Epidermal melanocyte (primary cell): ENCODE data around the gene SPDYE3.
A peak's percentile ranks its signal among the peaks of the same experiment; 100 is the strongest.
"Not testable (repeated sequence)": the region's sequence is repeated elsewhere in the genome, so short reads cannot be mapped to it uniquely, and the experiment has no call there.

Experiments used
- DNase-seq: peaks from one replicate; pipeline ENCODE4 v3.0.0; 2011; ENCODE audit warnings: low spot score; ENCODE audit not compliant: insufficient read length

SPDYE3 gene

GRCh38 chr7:100307402-100307801, at the start of gene SPDYE3:
Gene SPDYE3, plus strand, starts transcription at chr7:100307702. Its CDS starts 184 bp downstream, at chr7:100307886.
- DNase-seq = not testable (repeated sequence)

- DNase-seq = not testable (repeated sequence)
These were observed 47.5 kb upstream of the SPDYE3 start for GRCh38 chr7:100259984-100260383.

GRCh38 chr7:100262896-100263295, 44.6 kb upstream of the SPDYE3 start:
- not testable (repeated sequence) for DNase-seq

- not testable (repeated sequence) for DNase-seq
These were observed 43.3 kb upstream of the SPDYE3 start for GRCh38 chr7:100264223-100264622.

GRCh38 chr7:100264669-100265165, 42.8 kb upstream of the SPDYE3 start:
- DNase-seq = not testable (repeated sequence)

GRCh38 chr7:100265851-100266250, 41.7 kb upstream of the SPDYE3 start:
- DNase-seq = not testable (repeated sequence)

- no peak for DNase-seq
These were observed 40.7 kb upstream of the SPDYE3 start for GRCh38 chr7:100266576-100267354.

GRCh38 chr7:100267648-100268047, 39.9 kb upstream of the SPDYE3 start:
- no peak for DNase-seq

- DNase-seq = not testable (repeated sequence)
These were observed 38.6 kb upstream of the SPDYE3 start for GRCh38 chr7:100268882-100269281.

GRCh38 chr7:100269306-100270045, 38.0 kb upstream of the SPDYE3 start:
- not testable (repeated sequence) for DNase-seq

- not testable (repeated sequence) for DNase-seq
These were observed 37.2 kb upstream of the SPDYE3 start for GRCh38 chr7:100270046-100270918.

GRCh38 chr7:100270941-100271593, 36.4 kb upstream of the SPDYE3 start:
- not testable (repeated sequence) for DNase-seq

- peak; percentile 29 for DNase-seq
These were observed 35.6 kb upstream of the SPDYE3 start for GRCh38 chr7:100271716-100272537.

- DNase-seq = not testable (repeated sequence)
These were observed 35.0 kb upstream of the SPDYE3 start for GRCh38 chr7:100272538-100272902.

GRCh38 chr7:100275120-100275519, 32.4 kb upstream of the SPDYE3 start:
- DNase-seq = no peak

GRCh38 chr7:100276126-100276525, 31.4 kb upstream of the SPDYE3 start:
- DNase-seq = not testable (repeated sequence)

- not testable (repeated sequence) for DNase-seq
These were observed 25.4 kb upstream of the SPDYE3 start for GRCh38 chr7:100282069-100282608.

GRCh38 chr7:100283147-100283546, 24.4 kb upstream of the SPDYE3 start:
- not testable (repeated sequence) for DNase-seq

- not testable (repeated sequence) for DNase-seq
These were observed 20.1 kb upstream of the SPDYE3 start for GRCh38 chr7:100287191-100287969.
